ENCODE results near the gene NFATC2. TPM values are rescaled to one million over a fixed set of nuclear protein-coding genes. Genes with fewer than 3 reads are reported as not detected.

Gene NFATC2
- total and polyA plus RNA-seq, 2 of the 4 experiments (the other 2 are of a cell fraction), result 0.18 to 0.38 TPM

DNA sequence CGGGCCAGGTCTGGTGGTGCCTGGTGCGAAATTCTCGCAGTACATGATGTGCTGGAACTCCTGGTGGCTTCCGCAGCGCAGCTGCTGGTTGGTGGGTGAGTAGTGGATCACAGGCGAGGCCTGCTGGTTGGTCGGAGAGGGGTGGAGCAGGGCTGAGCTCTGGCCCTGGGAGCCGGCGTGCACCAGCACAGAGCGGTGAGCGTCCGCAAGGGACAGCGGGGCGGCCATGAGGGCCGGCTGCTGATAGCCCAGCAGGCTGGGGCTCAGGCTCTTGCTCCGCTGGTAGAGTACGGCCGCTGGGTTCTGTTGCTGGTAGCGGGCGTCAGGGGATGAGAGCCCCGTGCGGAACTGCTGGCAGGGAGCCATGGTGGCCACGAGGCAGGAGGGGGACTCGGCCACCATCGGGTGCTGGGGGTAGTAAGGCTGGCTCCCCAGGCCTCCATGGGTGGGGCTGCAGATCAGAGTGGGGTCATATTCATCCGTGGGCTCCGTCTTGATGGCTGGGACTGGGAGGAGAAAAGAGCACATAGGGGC is 110.2 kb downstream of the NFATC2 start:
- TF ChIP-seq BHLHE40 (IDR thresholded peaks at IDR 0.05; ENCODE audit: low read depth, low read length) (no peak), RFX5 (IDR thresholded peaks at IDR 0.05; ENCODE audit: low read depth, low read length) (no peak), FOS (IDR thresholded peaks at IDR 0.05; ENCODE audit: low read depth, low read length) (no peak), CEBPB (IDR thresholded peaks at IDR 0.05; ENCODE audit: low read depth, low read length) (no peak), CHD1 (IDR thresholded peaks at IDR 0.05; ENCODE audit: low read depth, low read length) (no peak), MXI1 (IDR thresholded peaks at IDR 0.05; ENCODE audit: borderline replicate concordance, low read depth, low read length) (no peak), SMC3 (IDR thresholded peaks at IDR 0.05; ENCODE audit: low read depth, low read length) (no peak), MAFK (IDR thresholded peaks at IDR 0.05; ENCODE audit: low read depth, low read length) (no peak), POLR2A (IDR thresholded peaks at IDR 0.05; ENCODE audit: low read depth, low read length) (no peak), CTCF (conservative IDR thresholded peaks at IDR 0.05; ENCODE audit: low read depth, low read length) (no peak), RCOR1 (IDR thresholded peaks at IDR 0.05; ENCODE audit: insufficient replicate concordance, low read length) (no peak), USF2 (IDR thresholded peaks at IDR 0.05; ENCODE audit: low read depth, low read length) (no peak), MAZ (IDR thresholded peaks at IDR 0.05; ENCODE audit: borderline replicate concordance, low read depth, low read length) (no peak), NFE2L2 (IDR thresholded peaks at IDR 0.05; ENCODE audit: low read depth, low read length) (no peak), RAD21 (IDR thresholded peaks at IDR 0.05; ENCODE audit: low read length) (no peak)
- TF ChIP-seq, protein P1, sequence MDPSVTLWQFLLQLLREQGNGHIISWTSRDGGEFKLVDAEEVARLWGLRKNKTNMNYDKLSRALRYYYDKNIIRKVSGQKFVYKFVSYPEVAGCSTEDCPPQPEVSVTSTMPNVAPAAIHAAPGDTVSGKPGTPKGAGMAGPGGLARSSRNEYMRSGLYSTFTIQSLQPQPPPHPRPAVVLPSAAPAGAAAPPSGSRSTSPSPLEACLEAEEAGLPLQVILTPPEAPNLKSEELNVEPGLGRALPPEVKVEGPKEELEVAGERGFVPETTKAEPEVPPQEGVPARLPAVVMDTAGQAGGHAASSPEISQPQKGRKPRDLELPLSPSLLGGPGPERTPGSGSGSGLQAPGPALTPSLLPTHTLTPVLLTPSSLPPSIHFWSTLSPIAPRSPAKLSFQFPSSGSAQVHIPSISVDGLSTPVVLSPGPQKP (IDR thresholded peaks at IDR 0.05; ENCODE audit: borderline replicate concordance, low read depth, low read length), result no peak
- Histone ChIP-seq H4K91ac (ENCODE audit: insufficient read depth, low read depth, low read length) (no peak overlapping the region), H3K9me1 (ENCODE audit: insufficient read depth, low read length) (peaks cover 22% of the 10 kb centered on the region; the same call in 1 of the 2 replicates), H3K9ac (ENCODE audit: low read depth, low read length) (no peak overlapping the region), H3K4me1 (ENCODE audit: control insufficient read depth, insufficient read depth, low read length) (peaks cover 4% of the 10 kb centered on the region), H2AK5ac (ENCODE audit: low read depth, low read length) (no peak overlapping the region), H3K9me3 (ENCODE audit: control insufficient read depth, insufficient read depth, low read length) (no peaks in the 10 kb centered on the region), H3K27me3 (ENCODE audit: control insufficient read depth, insufficient read depth, low read length) (no peaks in the 10 kb centered on the region), H4K5ac (ENCODE audit: low read depth, low read length) (no peak overlapping the region), H2BK15ac (ENCODE audit: low read depth, low read length) (no peak overlapping the region), H2BK20ac (ENCODE audit: low read depth, low read length) (no peak overlapping the region), H4K20me1 (ENCODE audit: insufficient read depth, low read length) (no peaks in the 10 kb centered on the region), H3K14ac (replicated peaks; ENCODE audit: low read depth, low read length) (no peak overlapping the region), H3K4me3 (ENCODE audit: insufficient read depth, low read depth, low read length) (no peak overlapping the region), H4K8ac (ENCODE audit: low read depth in 2 of 2, low read length in 2 of 2) (no peak overlapping the region), H3K4ac (ENCODE audit: low read depth, low read length) (no peak overlapping the region), H2BK120ac (ENCODE audit: low read depth, low read length) (no peak overlapping the region), H3K36me3 (ENCODE audit: control insufficient read depth, insufficient read depth, low read length) (no peaks in the 10 kb centered on the region), H3K4me2 (ENCODE audit: low read depth, low read length) (no peak overlapping the region), H2BK5ac (ENCODE audit: low read depth, low read length, poor library complexity, severe bottlenecking) (no peak overlapping the region), H3K56ac (ENCODE audit: extremely low read depth, insufficient read depth, low read length) (no peak overlapping the region), H3K27ac (ENCODE audit: insufficient read depth, low read length) (no peak overlapping the region), H3K23ac (ENCODE audit: low read depth, low read length) (no peak overlapping the region), H2AFZ (replicated peaks; ENCODE audit: low read length, poor library complexity) (no peak overlapping the region), H3K18ac (ENCODE audit: low read depth, low read length) (no peak overlapping the region), H2AK9ac (replicated peaks; ENCODE audit: low read depth, low read length, poor library complexity) (no peak overlapping the region), H3K79me1 (ENCODE audit: low read depth in 1 of 2, low read length in 2 of 2) (no peaks in the 10 kb centered on the region)
- ATAC-seq (ENCODE audit: low read depth) (no peak), DNase-seq (no peak)
- WGBS, 2 experiments (ENCODE audit: extremely low coverage in 2 of 2, insufficient read length in 1 of 2), result 98% methylated on average over 10 of the region's 27 CpGs; no CpG with 5 or more reads in 1 of the 2 experiments
- in situ Hi-C loops (cut with MboI; ENCODE audit: low sequenced_read_pairs) (no loop called here), dilution Hi-C loops (cut with HindIII; ENCODE audit: low sequenced_read_pairs, unreplicated experiment) (no loop called here), intact Hi-C loops (cut with micrococcal nuclease) (no loop called here)
- POLR2A ChIA-PET (ENCODE audit: unreplicated experiment), result no interaction called here
- CTCF ChIA-PET, result no interaction called here
- no TSS peak for BruUV-seq (replicated peaks)

Measured in IMR-90 (cell line).